WERI-Rb-1 (cell line): Measurements from ENCODE around the gene LRP3.

Source experiments
- DNase-seq: peaks from one replicate; pipeline ENCODE4 v3.0.0-alpha.2; 2020
- H3K27ac ChIP-seq: fragments of 250-450 bp; sonication (Bioruptor Pico); 2 replicates; pipeline ENCODE4 v1.5.1; 2020; ENCODE audit warnings: mild to moderate bottlenecking, moderate library complexity
- H3K27me3 ChIP-seq: fragments of 250-450 bp; sonication (Bioruptor Pico); 2 replicates; pipeline ENCODE4 v1.5.1; 2021; ENCODE audit warnings: mild to moderate bottlenecking, low read depth, moderate library complexity; ENCODE audit not compliant: insufficient read depth, severe bottlenecking
- H3K36me3 ChIP-seq: fragments of 250-450 bp; sonication (Bioruptor Pico); 2 replicates; pipeline ENCODE4 v1.5.1; 2020; ENCODE audit warnings: mild to moderate bottlenecking, moderate library complexity
- H3K4me3 ChIP-seq: 2 replicates; pipeline ENCODE4 v1.5.1; 2011; ENCODE audit warnings: low read depth, mild to moderate bottlenecking, control low read depth, low read length
- H3K9me3 ChIP-seq: fragments of 250-450 bp; sonication (Bioruptor Pico); 2 replicates; pipeline ENCODE4 v1.5.1; 2021; ENCODE audit warnings: mild to moderate bottlenecking, moderate library complexity; ENCODE audit not compliant: severe bottlenecking
- TF ChIP-seq, protein P1 (sequence below): IDR thresholded peaks from 2 replicates; pipeline ENCODE4 v1.5.1; 2011; ENCODE audit warnings: low read depth, mild to moderate bottlenecking, control low read depth, inconsistent platforms, low read length

LRP3 gene

DNA sequence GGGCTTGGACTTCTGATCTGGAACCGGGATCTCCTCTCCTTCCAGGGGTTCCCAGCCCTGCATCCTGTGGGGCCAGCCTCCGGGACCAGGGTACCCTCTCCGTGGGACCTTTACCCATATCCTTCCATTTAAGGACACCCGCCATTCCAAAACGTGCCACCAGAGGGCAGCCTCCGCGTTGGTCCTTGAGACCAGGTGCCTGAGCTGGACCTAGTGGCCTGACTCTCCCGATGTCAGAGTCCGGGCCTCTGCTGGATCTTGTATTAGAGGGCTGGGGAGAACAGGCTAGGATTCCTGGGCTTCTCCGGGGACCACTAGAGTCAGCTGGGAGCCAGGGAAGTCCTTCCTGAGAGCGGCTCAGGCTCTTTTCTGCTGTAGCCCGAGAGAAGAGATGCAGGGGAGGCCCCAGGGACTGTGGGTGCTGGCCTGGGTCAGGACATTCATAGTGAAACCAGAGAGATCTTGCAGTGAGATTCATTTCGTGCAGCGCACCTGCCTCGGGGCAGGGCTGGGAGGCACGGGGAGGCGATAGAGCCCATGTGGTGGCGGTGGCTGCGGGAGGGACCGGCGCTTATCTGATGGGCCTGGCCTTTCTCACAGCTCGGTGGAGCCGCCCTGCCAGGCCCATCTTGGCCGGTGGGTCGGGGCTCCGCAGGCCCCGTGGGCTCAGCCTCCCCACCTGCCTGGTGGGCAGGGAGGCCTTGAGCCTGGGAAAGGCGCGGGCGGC lies 41.3 kb downstream of the LRP3 start:
- H3K27me3 ChIP-seq = no peaks in the 10 kb centered on the region
- no peaks in the 10 kb centered on the region for H3K36me3 ChIP-seq
- peak; percentile 87 for DNase-seq
- no peak overlapping the region for H3K27ac ChIP-seq
- no peaks in the 10 kb centered on the region for H3K9me3 ChIP-seq
- no peak overlapping the region for H3K4me3 ChIP-seq
- TF ChIP-seq, protein P1, sequence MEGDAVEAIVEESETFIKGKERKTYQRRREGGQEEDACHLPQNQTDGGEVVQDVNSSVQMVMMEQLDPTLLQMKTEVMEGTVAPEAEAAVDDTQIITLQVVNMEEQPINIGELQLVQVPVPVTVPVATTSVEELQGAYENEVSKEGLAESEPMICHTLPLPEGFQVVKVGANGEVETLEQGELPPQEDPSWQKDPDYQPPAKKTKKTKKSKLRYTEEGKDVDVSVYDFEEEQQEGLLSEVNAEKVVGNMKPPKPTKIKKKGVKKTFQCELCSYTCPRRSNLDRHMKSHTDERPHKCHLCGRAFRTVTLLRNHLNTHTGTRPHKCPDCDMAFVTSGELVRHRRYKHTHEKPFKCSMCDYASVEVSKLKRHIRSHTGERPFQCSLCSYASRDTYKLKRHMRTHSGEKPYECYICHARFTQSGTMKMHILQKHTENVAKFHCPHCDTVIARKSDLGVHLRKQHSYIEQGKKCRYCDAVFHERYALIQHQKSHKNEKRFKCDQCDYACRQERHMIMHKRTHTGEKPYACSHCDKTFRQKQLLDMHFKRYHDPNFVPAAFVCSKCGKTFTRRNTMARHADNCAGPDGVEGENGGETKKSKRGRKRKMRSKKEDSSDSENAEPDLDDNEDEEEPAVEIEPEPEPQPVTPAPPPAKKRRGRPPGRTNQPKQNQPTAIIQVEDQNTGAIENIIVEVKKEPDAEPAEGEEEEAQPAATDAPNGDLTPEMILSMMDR = peak; percentile 85

DNA sequence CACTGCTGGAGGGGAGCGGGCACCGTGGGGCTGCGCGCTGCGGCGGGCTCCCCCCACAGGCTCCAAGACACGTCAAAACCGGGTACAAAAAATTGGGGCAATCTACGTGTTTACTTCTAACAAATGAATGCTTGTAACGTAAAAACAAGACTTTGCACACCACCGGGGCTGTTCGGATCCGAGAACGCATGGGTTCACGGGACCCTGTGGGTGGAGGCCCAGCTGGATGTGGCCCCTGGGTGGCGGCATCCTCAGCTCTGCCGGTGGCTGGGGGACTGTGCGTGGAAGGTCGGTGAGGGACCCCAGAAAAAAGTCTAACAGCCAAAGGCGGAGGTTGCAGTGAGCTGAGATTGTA lies 41.8 kb downstream of the LRP3 start:
- H3K9me3 ChIP-seq = no peaks in the 10 kb centered on the region
- no peaks in the 10 kb centered on the region for H3K27me3 ChIP-seq
- H3K27ac ChIP-seq = no peak overlapping the region
- H3K36me3 ChIP-seq = no peaks in the 10 kb centered on the region
- no peak for DNase-seq
- TF ChIP-seq, protein P1 = no peak
- no peak overlapping the region for H3K4me3 ChIP-seq

- TF ChIP-seq, protein P1 = no peak
- DNase-seq = no peak
- H3K4me3 ChIP-seq = no peak overlapping the region
- H3K27me3 ChIP-seq = no peaks in the 10 kb centered on the region
- H3K27ac ChIP-seq = no peak overlapping the region
- no peaks in the 10 kb centered on the region for H3K36me3 ChIP-seq
- H3K9me3 ChIP-seq = no peaks in the 10 kb centered on the region
Measured at GRCh38 chr19:33236696-33237390, 42.7 kb downstream of the LRP3 start.

DNA sequence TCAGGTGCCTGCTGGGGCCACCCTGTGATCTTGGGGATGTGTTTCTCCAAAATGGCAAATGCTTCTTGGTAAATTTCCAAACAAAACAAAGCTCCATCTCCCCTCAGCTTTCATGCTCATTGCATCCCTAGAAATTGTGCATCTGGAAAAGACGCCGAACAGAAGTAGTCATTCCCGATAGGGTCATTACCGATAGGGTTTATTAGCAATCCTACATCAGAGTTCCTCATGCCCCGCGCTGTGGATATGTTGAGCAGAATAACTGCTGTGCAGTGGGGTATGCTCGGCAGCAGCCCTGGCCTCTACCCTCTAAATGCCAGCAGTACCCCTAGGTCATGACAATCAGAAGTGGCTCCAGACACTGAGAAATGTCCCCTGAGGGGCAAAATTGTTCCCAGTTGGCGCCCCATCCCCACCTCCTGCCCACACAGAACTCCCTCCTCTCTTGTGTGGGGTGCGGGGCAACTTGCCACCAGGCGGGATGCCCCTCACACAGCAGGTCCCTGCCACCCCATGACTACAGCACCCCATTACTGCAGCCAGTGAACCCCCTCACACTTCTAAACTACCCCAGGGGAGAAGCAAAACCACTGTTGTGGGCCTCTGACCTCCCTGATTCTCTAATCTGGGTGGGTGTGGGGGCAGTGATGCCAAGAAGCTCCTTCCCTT lies 44.5 kb downstream of the LRP3 start:
- Histone ChIP-seq H3K36me3 (no peaks in the 10 kb centered on the region), H3K27me3 (no peaks in the 10 kb centered on the region), H3K9me3 (no peaks in the 10 kb centered on the region), H3K27ac (no peak overlapping the region), H3K4me3 (no peak overlapping the region)
- TF ChIP-seq, protein P1 = no peak
- DNase-seq = no peak

- no peak for DNase-seq
- TF ChIP-seq, protein P1 = no peak
- H3K9me3 ChIP-seq = no peaks in the 10 kb centered on the region
- no peaks in the 10 kb centered on the region for H3K27me3 ChIP-seq
- no peak overlapping the region for H3K4me3 ChIP-seq
- H3K27ac ChIP-seq = no peak overlapping the region
- H3K36me3 ChIP-seq = no peaks in the 10 kb centered on the region
Measured at GRCh38 chr19:33239223-33239975, 45.3 kb downstream of the LRP3 start.
